Natural killer cell (primary cell): ENCODE results near the gene FARP2. TPM values are rescaled to one million over a fixed set of nuclear protein-coding genes. Genes with fewer than 3 reads are reported as not detected.

ENCODE experiments used
- ATAC-seq, 3 donors: fragments of 150-1000 bp in 2 of 3; fragments of 200-7000 bp in 1 of 3; cut with Tn5 transposase; 1 replicate in 1 of 3; 2 replicates in 2 of 3; pipeline ENCODE4 v1.10.0; 2021; ENCODE audit warnings: mild to moderate bottlenecking in 2 of 3, moderate library complexity in 2 of 3
- DNase-seq, 2 donors: peaks; one replicate each; pipeline versions ENCODE4 v3.0.0 to v3.0.0-alpha.2; 2013 to 2021; ENCODE audit warnings: mixed read lengths in 1 of 2
- H3K27ac ChIP-seq: one replicate; pipeline ENCODE4 v1.5.1; 2013; ENCODE audit warnings: mild to moderate bottlenecking, low read length
- H3K27me3 ChIP-seq: one replicate; pipeline ENCODE4 v1.6.1; 2013; ENCODE audit warnings: low read length; ENCODE audit not compliant: control insufficient read depth, insufficient read depth
- H3K36me3 ChIP-seq: one replicate; pipeline ENCODE4 v1.6.1; 2013; ENCODE audit warnings: low read length; ENCODE audit not compliant: control insufficient read depth, insufficient read depth
- H3K4me1 ChIP-seq: one replicate; pipeline ENCODE4 v1.6.1; 2013; ENCODE audit warnings: low read length; ENCODE audit not compliant: control insufficient read depth, insufficient read depth
- H3K4me3 ChIP-seq: one replicate; pipeline ENCODE4 v1.5.1; 2013; ENCODE audit warnings: low read length
- H3K9me3 ChIP-seq: one replicate; pipeline ENCODE4 v1.6.1; 2013; ENCODE audit warnings: low read length; ENCODE audit not compliant: control insufficient read depth, insufficient read depth
- H3K27ac Mint-ChIP-seq, 2 donors: one replicate each; pipeline ENCODE4 v1.8.0; 2022; ENCODE audit warnings: mild to moderate bottlenecking in 2 of 2, mixed read lengths in 2 of 2, moderate library complexity in 1 of 2
- H3K27me3 Mint-ChIP-seq, 2 donors: one replicate each; pipeline ENCODE4 v1.8.0; 2022; ENCODE audit warnings: low read depth in 2 of 2, mixed read lengths in 2 of 2
- H3K36me3 Mint-ChIP-seq: one replicate; pipeline ENCODE4 v1.8.0; 2022; ENCODE audit warnings: mixed read lengths
- H3K4me1 Mint-ChIP-seq, 2 donors: one replicate each; pipeline ENCODE4 v1.8.0; 2022; ENCODE audit warnings: mixed read lengths in 2 of 2
- H3K4me3 Mint-ChIP-seq: one replicate; pipeline ENCODE4 v1.8.0; 2022; ENCODE audit warnings: mild to moderate bottlenecking, moderate library complexity, mixed read lengths
- H3K9me3 Mint-ChIP-seq, 2 donors: one replicate each; pipeline ENCODE4 v1.8.0; 2022; ENCODE audit warnings: mixed read lengths in 2 of 2
- CTCF ChIP-seq: fragments of 200-600 bp; IDR thresholded peaks from one replicate; pipeline ENCODE4 v1.8.0; 2022; ENCODE audit warnings: antibody characterized with exemption
- WGBS: methylation state at CpG from one replicate; pipeline ENCODE4 v1.1.7; 2013; ENCODE audit warnings: missing lambda C conversion rate; ENCODE audit not compliant: insufficient coverage; 5-methylcytosine and 5-hydroxymethylcytosine counted together
- intact Hi-C: fragments of 100-400 bp; cut with micrococcal nuclease; formaldehyde crosslinking; loops from one replicate; pipeline ENCODE4 v1.14.2; 2022
- total RNA-seq, 4 donors: library from RNA; stranded (reverse); fragments of 120-200 nt in 1 of 4; gene quantifications; one replicate each; pipeline versions ENCODE4 v1.2.3 to v1.2.4, GENCODE V29; 2013 to 2022

Gene FARP2
- total RNA-seq, 3 donors from 2014 or later (not counting 1 experiment from before 2014, with no cell fraction given), result 26.8 to 40.6 (median 31.6) TPM

- WGBS, result 91% methylated on average over 9 of the region's 9 CpGs
These were observed 127.2 kb downstream of the FARP2 start for GRCh38 chr2:241483305-241483704.

GRCh38 chr2:241485172-241485911, 129.3 kb downstream of the FARP2 start:
- H3K36me3 ChIP-seq, result no peaks in the 10 kb centered on the region
- H3K27me3 ChIP-seq, result no peaks in the 10 kb centered on the region
- 97% methylated on average over 1 of the region's 1 CpG for WGBS
- no peaks in the 10 kb centered on the region for H3K27me3 Mint-ChIP-seq
- TF ChIP-seq CTCF, result no peak
- no peaks in the 10 kb centered on the region for H3K36me3 Mint-ChIP-seq
- H3K9me3 Mint-ChIP-seq, result no peaks in the 10 kb centered on the region
- no peaks in the 10 kb centered on the region for H3K4me1 ChIP-seq
- no peaks in the 10 kb centered on the region for H3K4me1 Mint-ChIP-seq
- no peak overlapping the region for H3K4me3 ChIP-seq
- H3K27ac ChIP-seq, result no peak overlapping the region
- DNase-seq (no peak), ATAC-seq (no peak)
- intact Hi-C loops, result no loop called here
- no peaks in the 10 kb centered on the region for H3K9me3 ChIP-seq
- no peak overlapping the region for H3K27ac Mint-ChIP-seq
- H3K4me3 Mint-ChIP-seq, result no peak overlapping the region

More at GRCh38 chr2:241483305-241483704, 127.2 kb downstream of the FARP2 start:
- no peaks in the 10 kb centered on the region for H3K27me3 ChIP-seq
- no peak overlapping the region for H3K27ac Mint-ChIP-seq
- no peak overlapping the region for H3K27ac ChIP-seq
- no peaks in the 10 kb centered on the region for H3K27me3 Mint-ChIP-seq
- DNase-seq, result no peak
- no peaks in the 10 kb centered on the region for H3K9me3 Mint-ChIP-seq
- H3K4me3 Mint-ChIP-seq, result no peak overlapping the region
- no peak for TF ChIP-seq CTCF
- no peak overlapping the region for H3K4me3 ChIP-seq
- no peaks in the 10 kb centered on the region for H3K4me1 ChIP-seq
- no peaks in the 10 kb centered on the region for H3K36me3 ChIP-seq
- H3K36me3 Mint-ChIP-seq, result no peaks in the 10 kb centered on the region
- H3K9me3 ChIP-seq, result no peaks in the 10 kb centered on the region
- no peak for ATAC-seq
- H3K4me1 Mint-ChIP-seq, result no peaks in the 10 kb centered on the region
- intact Hi-C loops, result no loop called here

GRCh38 chr2:241489088-241489487, 133.0 kb downstream of the FARP2 start:
- intact Hi-C loops, result no loop called here
- no peak for ATAC-seq
- Mint-ChIP-seq H3K9me3 (no peaks in the 10 kb centered on the region), H3K27me3 (no peaks in the 10 kb centered on the region), H3K27ac (no peak overlapping the region), H3K4me1 (no peaks in the 10 kb centered on the region), H3K4me3 (no peak overlapping the region), H3K36me3 (no peaks in the 10 kb centered on the region)
- no peaks in the 10 kb centered on the region for H3K27me3 ChIP-seq
- no peaks in the 10 kb centered on the region for H3K9me3 ChIP-seq
- H3K36me3 ChIP-seq, result peaks cover 4% of the 10 kb centered on the region
- 82% methylated on average over 1 of the region's 3 CpGs for WGBS
- no peak for DNase-seq
- no peaks in the 10 kb centered on the region for H3K4me1 ChIP-seq
- H3K27ac ChIP-seq, result no peak overlapping the region
- TF ChIP-seq CTCF, result no peak
- H3K4me3 ChIP-seq, result no peak overlapping the region
